Tibial nerve (tissue), 4 donors: ENCODE data around the gene PFKFB1.

Experiments used
- CTCF ChIP-seq, 5 experiments: fragments of 200-600 bp in 3 of 5; fragments of 450-650 bp in 2 of 5; sonication (generic) in 3 of 5; IDR thresholded peaks; one replicate each; pipeline ENCODE4 v1.5.1; 2016 to 2019; ENCODE audit warnings: antibody characterized with exemption in 5 of 5, mild to moderate bottlenecking in 3 of 5, moderate library complexity in 2 of 5
- EP300 ChIP-seq, 2 donors: sonication (generic); formaldehyde crosslinking; IDR thresholded peaks; one replicate each; pipeline ENCODE4 v1.6.1; 2017; ENCODE audit warnings: antibody characterized with exemption in 2 of 2, mild to moderate bottlenecking in 1 of 2
- POLR2A ChIP-seq, 2 donors: fragments of 450-650 bp; IDR thresholded peaks; one replicate each; pipeline ENCODE4 v1.6.1; 2017; ENCODE audit warnings: antibody characterized with exemption in 2 of 2, mild to moderate bottlenecking in 2 of 2, moderate library complexity in 2 of 2

GRCh38 chrX:54994668-54995351, 822 bp upstream of the PFKFB1 start:
- TF ChIP-seq CTCF (IDR thresholded peaks at IDR 0.05): no peak
- TF ChIP-seq EP300 (IDR thresholded peaks at IDR 0.05): no peak
- no peak for TF ChIP-seq POLR2A (IDR thresholded peaks at IDR 0.05)
